ENCODE data around the gene ARHGAP22. TPM values are rescaled to one million over a fixed set of nuclear protein-coding genes. Genes with fewer than 3 reads are reported as not detected.
A peak's percentile ranks its signal among the peaks of the same experiment; 100 is the strongest.

ARHGAP22 gene
- total RNA-seq, 1 donor from 2014 or later = 2.1 TPM

DNA sequence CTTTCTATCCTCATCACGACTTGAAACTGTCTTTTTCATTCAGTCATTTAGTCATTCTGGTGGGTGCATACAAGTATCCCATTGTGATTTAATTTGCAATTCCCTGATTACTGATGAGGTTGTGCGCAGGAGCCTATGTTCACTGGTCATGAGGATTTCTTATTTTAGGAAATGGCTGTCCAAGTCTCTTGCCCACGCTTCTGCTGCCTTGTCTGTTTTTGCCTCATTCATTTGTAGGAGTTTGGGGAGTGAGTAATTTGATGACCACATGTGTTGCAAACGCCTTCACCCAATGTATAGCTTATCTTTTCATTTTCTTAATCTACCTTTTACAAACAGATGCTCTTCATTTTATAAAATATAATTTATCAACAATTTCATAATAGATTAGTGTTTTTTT lies 127.3 kb downstream of the ARHGAP22 start:
- DNase-seq = no peak

DNA sequence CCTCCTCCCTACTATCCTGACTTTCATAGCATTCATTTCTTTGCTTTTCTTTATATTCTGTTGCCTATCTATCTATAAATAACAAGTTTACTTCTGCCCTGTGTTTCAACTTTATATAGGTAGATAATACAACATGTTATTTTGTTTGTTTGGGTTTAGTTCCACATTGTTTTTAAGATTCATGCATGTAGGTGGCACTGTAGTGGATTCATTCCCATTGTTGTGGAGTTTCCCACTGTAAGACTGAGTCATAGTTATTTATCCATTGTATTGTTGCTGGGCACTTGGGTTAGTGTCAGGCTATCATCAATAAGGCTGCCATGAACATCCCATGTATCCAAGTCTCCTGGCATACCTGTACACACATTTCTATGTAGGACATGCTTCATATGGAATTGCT lies 127.7 kb downstream of the ARHGAP22 start:
- DNase-seq = no peak

DNA sequence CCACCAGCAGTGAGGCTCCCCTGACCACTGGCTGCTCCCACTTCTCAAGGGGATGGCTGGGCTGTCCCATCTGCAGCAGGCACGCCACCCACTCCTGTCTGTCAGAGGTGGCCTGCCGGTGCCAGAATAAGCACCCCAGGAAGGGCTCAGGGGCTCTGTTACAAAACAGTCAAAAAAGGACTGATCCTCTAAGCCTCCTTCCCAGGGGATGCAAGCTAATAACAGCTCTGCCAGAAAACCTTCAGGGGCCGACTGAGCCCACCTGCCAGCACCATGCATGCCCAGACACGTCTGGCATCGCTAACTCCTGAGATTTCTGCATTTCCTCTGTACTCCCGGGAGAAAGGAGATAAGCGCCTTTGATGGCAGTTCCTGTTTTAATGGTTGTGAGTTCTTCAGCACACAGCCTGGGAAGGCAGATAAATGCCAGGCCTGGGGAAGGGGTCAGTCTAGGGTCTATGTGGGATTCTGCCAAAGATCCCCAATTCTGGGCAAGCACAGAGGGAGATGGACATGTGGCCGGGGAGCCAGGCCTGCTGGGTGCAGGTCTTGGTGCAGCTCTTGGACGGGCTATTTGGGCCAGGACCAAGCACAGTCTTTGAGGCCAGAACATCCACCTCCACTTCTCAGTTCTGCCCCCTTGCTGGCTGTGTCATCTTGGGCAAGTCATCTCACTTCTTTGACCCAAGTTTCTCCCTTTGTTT lies 128.4 kb downstream of the ARHGAP22 start:
- DNase-seq = no peak

DNA sequence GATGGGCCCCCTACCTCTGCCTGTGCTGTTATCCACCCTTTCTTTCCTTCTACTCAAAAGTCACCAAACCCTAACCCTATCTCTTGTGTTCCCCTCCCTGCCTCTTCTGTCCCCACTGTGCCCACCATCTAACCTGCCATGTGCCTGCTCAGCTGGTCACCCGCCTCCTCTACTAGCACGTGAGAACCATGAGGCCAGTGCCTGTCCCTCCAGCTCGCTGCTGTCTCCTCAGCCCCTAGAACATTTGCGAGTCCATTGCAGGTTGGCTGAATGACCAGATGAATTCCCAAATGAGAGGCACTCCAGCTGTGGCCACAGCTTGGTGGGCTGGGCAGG lies 129.0 kb downstream of the ARHGAP22 start:
- DNase-seq = no peak

DNA sequence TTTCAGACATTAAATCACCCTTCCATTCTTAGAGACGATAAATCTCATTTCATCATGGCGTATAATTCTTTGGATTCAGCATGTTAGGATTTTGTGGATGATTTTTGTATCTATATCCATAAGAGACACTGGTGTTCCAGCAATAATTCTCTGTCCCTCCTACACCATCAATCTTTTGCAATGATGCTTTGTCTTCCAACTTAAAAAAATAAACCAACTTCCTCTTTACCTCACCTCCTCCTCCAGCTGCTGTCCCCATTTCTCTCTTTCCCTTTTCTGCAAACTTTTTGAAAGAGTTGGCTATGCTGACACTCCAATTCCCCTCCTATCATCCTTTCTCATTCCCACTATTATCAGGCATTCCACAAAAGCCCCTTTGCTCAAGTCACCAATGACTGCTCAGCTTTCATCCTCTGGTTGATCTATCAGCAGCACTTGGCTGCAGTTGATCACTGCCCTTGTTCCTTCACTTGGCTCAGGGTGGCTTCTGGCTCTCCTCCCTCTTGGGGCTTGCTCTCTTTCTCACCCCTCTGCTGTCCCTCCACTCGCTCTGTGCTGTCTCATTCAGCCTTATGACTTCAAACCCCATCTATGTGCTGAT lies 130.0 kb downstream of the ARHGAP22 start:
- DNase-seq = no peak

DNA sequence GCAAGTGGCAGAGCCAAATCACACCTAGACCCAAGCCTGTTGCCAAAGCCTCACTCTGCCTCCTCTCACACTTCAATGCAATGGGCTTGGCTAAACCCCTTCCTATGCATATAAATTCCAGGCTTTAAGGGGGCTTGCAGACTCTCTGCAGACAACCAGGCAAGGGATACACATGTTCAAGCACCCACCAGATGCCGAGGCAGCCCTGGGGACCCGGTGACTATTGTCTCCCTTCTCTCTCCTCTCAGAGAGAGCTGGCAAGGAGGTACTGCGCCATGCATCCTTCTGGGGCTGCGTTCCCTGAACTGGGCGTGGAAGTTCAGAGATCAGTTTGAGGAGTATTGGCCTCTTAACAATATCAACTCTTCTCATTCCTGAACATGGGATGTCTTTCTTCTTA lies 131.2 kb downstream of the ARHGAP22 start:
- DNase-seq = no peak

DNA sequence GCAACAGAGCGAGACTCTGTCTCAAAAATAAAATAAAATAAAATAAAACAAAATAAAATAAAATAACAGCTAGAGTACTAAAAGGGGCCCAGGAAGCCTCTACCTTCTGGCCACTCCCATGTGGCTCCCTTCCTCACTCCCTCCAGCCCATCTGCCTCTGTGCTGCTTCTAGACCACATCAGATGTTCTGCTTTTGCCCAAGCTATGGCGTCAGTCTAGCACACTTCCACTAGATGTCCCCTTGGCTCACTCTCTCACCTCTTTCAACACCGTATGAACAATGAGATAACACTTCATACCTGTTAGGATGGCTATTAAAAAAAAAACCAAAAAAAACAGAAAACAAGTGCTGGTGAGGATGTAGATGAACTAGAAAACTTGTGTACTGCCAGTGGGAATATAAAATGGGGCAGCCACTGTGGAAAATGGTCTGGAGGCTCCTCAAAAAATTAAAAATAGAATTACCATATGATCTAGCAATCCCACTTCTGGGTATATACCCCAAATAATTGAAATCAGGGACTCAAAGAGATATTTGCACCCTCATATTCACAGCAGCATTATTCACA lies 132.3 kb downstream of the ARHGAP22 start:
- DNase-seq = no peak

DNA sequence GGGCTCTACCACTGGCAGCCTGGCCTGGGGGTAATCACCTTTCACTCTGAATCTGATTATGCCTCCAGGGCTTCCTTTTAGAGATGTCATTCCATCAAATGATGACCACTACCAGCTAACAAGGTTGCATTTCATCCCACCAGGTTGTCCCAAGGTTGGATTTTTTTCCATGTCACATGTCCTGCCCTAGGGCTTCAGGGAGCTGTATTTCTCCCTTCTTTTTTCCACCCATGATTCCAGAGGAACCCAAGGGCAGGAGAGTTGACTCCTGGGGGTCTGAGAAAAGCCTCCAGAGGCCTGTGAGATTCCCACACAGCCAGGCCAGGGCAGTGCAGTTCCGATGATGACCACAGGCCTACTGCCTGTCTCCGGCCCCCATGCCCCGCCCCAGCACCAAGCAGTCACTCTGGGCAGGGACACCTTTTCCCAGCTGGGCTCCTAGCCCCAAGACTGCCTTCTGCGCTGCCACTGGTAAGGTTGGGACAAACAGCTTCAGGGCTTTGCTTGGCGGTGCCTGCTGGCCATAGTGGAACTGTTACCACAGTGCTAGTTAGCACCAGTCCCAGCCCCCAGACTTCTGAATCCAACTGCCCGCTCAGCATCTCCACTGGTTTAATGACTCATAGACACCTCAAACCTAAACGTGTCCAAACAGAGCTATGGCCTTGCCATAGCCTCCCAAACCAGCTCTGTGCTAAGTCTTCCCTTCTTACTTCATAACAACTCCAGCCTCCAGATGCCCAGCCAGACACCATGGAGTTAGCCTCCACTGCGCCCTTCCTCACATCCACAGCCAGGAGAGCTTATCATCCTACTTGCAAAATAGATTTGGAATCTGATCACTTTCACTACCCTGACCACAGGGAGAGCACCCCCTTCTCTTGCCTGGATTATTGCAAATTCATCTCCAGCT lies 133.7 kb downstream of the ARHGAP22 start:
- no peak for DNase-seq

DNA sequence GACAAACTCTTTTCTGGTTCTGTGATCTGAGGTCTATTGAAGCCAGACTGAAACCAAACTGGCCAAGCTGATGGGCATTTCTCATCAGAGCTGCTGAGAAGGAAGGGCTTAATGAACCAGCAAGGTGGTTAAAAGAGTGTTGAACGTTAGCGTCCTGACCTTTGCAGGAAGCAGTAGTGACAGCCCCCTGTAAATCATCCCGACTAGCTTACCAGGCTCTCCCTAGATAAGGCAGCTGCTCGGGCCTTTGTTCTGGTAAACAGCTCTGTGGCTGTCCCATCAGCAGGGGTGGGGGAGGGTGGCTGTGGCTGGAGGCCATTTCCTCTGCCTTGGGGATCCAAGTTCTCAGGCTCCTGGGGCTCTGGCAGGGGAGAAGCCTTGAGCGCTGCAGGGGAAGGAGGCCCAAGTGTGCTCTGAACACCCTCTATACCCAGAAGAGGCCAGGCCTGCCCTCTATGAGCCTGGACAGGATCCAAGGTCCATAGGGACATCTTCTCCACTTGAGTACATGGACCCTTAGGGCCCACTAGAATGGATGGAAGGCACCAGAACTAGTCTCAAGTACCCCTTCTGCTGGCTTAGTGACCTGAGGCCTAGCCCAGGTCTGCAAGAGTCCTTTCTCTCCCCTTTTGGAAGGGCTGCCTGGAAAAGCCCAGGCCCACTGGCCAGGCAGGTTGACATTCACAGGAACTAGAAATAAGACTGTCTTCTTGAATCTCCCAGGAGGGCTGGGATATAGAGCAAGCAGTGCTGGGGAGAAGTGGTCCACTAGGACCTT lies 134.6 kb downstream of the ARHGAP22 start:
- no peak for DNase-seq

DNA sequence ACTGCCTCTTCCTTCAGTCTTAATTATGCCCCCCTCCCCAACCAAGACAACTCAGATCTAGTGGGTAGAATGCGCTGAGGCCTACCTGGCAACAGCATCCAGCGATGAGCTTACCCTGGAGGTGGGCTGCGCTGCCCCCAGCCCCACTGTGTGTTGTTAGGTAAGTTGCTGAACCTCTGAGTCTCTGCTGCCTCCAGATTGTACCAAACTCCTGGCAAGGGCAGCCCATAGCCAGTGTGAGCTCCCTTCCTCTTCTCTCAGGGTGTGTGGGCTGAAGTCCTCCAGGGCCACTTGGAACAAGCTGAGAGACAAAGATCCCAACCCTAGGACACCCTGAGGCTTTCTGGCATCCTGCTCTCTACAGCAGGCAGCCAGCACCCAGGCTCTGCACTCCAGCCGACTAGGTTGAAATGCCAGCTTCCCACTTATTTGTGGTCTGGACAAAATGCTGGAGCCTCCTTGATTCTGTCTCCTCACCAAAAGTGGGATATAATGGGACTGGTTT lies 135.3 kb downstream of the ARHGAP22 start:
- no peak for DNase-seq

DNA sequence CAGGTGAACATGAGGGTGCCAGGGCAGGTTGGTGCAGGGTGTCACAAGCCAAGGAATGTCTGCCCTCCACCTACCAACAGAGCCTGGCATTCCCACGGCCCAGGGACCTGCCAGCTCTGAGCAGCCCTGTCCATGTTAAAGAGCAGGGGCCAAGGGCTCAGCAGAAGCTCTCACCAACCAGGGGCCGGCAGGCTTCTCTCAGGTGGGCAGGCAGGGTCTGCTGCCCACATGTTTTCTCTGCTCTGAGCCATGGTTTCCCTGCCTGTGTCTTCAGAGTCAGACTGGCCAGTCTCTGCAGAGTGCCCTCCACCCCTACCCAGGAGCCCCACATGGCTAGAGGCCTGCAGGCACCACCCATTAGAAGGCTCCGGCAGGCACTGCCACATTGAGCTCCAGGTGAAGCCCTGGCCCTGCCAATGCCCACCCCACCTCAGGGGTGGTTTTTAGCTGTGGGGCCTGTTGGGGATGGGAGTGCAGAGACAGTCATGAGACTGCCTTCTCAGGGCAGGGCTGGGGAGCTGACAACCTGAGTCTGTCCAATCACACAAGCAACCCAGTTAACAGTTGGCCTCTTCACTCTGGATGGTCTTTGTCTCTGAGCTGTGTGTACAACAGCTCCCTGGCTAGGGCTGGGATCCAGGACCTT lies 135.9 kb downstream of the ARHGAP22 start:
- no peak for DNase-seq

DNA sequence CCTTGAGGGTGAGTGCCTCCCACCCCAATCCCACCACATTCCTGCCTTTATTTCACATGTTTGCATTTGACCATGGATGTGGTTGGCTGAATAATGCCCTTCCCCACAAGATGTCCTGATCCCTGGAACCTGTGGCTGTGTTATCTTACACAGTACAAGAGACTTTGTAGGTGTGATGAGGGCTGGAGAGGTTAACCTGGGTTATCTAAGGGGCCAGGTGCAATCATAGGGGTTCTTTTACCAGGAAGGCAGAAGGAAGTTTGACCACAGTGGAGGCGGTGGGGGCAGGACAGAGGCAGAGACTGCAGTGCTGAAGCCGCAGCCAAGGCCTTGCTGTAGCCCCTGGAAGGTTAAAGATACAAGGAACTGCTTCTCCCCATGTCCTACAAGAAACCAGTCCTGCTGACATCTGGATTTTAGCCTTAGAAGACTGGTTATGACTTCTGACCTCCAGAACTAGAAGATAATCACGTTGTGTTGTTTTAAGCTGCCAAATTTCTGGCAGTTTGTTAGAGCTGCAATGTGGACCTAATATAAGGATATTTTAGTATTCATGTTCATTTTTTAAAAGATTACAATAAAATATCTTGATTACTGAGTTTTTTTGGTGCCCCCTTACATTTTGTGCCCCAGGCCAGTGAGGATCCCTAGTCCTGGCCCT lies 136.6 kb downstream of the ARHGAP22 start:
- DNase-seq = no peak

DNA sequence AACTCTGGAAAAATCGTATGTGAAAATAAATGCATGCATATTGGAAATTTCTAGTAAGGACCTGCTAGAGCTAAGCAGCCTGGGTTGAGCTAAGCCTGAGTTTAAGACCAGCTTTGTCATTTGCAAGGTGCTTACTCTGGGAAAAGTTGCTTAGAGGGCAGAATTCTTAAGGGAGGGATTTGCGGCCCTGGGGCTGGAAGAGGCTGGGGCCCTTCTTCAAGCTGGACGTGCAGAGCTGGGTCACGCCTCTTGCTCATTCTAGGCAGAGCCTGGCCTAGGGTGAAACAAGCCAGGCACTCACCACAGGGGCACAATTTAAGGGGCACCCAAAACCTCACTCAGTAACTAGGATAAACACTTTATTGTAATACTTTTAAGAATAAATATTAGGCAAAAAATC lies 137.2 kb downstream of the ARHGAP22 start:
- no peak for DNase-seq

DNA sequence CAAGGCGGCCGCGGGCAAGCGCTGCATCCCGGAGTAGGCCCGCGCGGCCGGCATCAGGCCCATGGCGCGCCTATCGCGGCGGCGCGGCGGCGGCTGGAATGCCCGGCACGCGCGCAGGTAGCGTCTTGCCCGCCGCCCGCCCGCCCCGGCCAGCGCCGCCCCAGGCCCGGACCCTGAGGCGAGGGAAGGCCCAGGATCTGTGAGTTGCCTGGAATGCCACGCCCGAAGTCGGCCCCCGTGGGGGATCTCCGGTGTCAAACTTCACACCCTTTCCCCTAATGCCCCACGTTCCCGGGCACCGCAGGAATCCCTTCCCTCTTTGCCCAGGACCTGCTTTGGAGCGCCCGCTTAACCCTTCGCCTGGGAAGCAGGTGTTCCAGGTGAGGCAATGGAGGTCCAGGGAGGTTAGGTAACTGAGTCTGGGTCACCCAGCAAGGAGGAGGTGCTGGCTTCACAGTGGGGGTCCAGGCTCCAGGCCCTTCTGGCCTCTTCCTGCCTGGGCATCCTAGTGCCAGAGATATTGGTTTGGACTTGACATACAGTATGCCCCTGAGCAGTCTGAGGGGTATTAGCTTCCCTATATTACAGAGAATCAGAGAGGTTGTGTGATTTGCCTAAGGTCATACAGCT lies 138.1 kb downstream of the ARHGAP22 start:
- DNase-seq = no peak

DNA sequence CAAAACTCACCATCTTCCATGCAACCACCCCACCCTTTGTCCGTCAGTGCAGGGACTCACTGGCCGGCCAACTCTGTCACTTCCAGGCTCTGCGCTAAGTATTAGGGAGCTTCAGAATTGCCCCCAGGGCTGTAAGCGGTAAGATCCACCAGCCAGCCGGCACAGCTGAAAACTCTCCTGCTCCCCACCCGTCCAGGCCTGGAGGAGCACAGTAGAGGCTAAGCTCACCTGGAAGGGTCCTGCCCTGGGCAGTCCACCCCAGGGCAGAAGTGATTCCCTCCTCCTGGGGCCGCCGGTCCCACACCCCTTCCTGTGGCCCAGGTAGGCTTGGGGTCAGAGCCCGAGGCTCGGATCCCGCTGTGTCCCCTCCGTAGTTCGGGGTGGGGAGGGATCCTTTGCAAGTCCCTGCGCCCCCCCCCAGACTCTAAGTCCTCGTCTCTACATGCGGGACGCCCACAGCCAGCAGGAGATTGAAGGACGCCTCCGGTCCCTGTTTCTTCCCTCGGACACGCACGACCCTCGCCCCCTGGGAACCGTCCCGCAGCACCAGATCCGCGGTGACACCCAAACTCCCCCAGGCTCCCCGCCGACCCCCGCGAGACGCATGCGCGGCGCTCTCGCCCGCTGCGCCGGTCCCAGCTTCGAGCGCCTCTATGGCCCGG lies 138.9 kb downstream of the ARHGAP22 start:
- no peak for DNase-seq

DNA sequence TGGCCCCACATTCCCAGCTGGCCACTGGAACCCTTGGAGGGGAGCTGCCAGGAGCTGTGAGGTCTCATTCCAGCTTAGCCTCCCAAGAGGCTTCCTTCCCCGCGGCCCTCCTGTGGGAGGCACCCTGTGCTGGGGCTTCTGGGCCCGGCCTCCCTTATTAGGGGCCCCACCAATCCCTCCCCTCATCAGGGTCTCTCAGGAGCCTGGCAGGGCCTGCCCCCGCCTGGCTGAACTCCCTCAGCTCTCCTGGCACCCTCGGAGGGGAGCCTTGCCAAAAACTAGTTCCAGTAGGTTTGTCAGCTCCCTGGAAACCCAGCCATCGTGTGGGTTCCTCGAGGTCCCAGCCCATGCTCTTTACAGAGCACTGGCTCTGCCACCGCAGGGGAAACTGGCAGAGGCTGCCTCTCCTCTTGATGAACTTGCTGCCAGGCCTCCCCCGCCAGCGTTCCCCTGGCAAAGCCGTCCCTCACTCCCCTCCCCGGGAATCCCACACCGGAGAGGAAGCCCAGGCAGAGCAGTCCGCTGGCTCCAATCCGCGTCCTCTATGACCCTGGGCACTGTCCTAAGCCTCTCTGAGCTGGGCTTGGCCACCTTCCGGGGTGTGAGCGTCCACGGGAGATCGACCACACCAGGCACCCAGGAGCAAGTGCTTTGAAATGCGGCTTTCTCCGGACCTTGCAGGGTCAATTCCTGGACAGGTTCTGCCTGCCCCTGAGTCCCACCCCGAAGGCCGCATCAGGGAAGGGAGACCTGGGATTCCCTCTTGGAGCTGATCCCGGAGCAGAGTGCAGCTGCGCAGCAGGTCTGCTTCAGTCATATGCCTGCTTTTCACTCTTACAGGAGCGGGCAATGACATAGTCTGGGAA lies 139.8 kb downstream of the ARHGAP22 start:
- peak; percentile 54 for DNase-seq

DNA sequence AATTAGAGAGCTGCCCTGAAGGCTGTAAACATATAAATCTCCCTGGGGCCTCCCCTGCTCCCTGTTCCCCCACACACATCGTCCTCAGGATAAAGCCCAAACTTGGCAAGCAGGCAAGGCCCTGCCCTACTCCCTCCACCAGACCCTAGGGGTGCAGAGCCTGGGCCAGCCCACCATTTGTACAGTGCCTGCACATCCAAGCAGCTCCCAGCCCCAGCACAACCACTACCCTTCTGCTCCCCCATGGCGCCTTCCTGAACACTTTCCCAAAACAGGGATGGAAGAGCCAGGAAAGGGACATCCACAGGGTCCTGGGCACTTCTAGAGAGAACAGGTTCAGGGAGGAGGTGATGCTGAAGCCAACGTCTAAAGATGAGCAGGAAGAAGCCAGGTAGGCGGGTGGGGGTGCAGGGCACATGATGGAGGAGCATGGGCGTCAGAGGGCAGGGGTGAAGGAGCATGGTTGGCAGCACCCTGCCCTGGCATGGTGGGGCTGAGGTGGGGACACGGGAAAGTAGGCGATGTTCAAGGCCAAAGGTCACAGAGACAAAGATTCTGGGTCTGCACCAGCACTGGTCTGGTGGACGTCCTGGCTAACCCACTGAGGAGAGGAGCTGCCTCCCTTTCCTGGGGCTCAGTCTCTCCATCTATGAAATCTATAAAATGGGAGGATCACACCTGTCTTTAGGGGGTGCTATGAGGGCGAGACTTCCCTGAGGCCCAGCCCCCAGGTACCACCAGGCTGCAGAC lies 140.6 kb downstream of the ARHGAP22 start:
- no peak for DNase-seq

Data from tongue (tissue), 2 donors.